Activated CD8-positive, alpha-beta memory T cell treated with anti-CD3 and anti-CD28 coated beads for 4 hours (primary cell): ENCODE results near the gene BRCA1.
A peak's percentile ranks its signal among the peaks of the same experiment; 100 is the strongest.
"Not testable (repeated sequence)": the region's sequence is repeated elsewhere in the genome, so short reads cannot be mapped to it uniquely, and the experiment has no call there.

Source experiments
- DNase-seq, 2 donors: peaks; one replicate each; pipeline ENCODE4 v3.0.0-alpha.2; 2020; ENCODE audit warnings: low read depth in 2 of 2

BRCA1 gene

DNA sequence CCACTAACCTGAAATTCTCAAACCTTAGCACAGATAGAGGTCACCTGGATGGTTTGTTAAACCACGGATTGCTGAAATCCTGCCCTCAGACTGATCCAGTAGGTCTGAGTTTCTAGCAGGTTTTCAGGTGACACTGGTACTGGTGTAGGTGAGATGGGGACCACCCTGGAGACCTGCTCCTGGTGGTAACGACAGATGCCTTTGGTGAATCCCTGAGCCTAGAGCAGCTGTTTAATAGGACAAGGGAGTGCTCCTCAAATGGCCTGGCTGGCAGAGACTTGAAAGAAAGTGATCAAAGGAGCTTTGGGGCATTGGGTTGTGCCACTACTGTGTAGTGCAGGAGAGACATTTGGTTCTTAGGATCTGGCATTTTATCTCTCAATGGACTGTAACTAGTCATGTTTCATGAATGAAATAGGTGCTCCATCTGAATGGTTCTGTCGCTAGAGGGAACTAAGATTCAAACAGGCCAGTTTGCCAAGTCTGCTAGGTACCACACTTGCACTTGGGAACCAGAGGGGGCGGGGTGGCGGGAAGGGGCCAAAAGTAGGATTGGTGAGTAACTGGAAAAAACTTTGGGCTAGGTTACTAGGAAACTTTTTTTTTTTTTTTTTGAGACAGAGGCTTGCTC is 121.5 kb downstream of the BRCA1 start:
- DNase-seq = no peak

DNA sequence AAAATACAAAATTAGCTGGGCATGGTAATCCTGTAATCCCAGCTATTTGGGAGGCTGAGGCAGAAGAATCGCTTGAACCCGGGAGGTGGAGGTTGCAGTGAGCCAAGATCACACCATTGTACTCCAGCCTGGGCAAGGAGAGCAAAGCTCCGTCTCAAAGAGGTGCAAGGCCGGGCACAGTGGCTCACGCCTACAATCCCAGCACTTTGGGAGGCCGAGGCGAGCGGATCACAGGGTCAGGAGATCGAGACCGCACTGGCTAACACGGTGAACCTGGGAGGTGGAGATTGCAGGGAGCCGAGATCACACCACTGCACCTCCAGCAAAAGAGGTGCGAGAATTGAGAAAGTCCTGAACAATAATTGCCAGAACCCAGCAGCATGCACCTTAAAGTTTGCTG is 124.3 kb downstream of the BRCA1 start:
- not testable (repeated sequence) for DNase-seq

DNA sequence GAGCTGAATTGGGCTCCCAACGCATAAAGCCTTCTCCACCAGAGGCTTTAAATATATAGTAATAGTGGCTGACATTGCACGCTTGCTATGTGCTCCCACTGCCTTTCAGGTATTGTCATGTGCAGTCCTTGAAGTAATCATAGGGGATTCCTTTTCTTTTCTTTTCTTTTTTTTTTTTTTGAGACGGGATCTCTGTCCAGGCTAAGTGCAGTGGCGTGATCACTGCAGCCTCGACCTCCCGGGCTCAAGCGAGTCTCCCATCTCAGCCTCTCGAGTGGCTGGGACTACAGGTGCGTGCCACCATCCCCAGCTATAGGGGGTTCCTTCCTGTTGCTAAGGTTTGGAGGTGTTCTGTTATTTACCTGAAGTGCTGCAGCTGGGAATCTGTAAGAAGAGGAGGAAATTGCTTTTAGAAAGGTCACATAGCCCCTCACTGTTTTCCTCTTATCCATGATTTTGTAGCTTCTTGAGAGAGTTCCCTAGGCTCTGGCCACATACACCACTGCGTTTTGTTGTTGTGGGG is 126.1 kb downstream of the BRCA1 start:
- DNase-seq = no peak

- DNase-seq = peak; percentile 93 to 97
These were observed 126.9 kb downstream of the BRCA1 start, which contains the start of gene RPL27 for GRCh38 chr17:42997984-42998938. RPL27 (plus strand) TSS chr17:42998419; CDS start chr17:42998751, 332 bp downstream.

DNA sequence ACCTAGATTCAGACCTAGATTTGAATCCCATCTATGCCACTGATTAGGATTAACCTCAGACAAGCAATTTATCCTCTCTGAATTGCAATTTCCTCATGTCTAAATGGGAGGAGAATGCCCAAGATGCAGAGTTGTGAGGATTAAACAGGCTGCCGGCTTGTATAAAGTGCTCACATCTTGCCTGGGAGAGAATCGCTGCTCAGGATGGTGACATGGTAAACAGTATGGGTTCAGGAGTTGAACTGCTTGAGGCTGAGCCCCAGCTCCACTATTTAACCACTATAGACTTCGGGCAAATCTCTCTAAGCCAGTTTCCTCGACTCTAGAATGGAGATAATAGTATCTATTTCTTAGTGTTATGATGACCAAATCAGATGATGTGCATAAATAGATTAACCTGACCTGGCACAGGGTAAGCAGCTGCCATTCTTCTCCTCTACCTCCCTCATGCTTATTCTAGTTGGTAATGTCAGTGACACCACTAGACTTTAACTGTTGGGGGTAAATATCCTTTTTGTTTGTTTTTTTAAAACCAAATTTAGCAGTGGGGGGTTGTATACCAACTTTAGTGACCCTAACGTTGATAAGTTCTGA is 127.7 kb downstream of the BRCA1 start:
- DNase-seq = no peak
